ENCODE results near the gene ZFYVE9.

Gene ZFYVE9

DNA sequence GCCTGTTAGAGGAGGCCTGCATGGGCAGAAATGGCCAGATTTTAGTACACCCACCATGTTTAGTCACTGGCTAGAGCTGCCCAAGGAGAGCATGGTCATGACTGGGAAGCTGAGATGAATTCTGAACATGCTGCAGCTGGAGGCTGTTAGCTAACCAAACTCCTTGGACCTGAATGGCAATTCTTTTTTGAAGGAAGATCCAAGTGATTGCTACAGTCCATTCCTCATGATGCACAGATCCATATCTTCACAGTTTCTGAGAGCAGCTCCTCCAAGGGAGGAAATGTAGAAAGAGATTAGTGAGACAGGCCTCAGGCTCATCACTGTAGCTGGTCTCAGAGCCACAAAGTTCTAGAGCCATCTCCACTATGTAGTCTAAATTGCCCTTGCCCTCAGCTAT lies 11.1 kb downstream of the ZFYVE9 start:
- TF ChIP-seq, protein P1, sequence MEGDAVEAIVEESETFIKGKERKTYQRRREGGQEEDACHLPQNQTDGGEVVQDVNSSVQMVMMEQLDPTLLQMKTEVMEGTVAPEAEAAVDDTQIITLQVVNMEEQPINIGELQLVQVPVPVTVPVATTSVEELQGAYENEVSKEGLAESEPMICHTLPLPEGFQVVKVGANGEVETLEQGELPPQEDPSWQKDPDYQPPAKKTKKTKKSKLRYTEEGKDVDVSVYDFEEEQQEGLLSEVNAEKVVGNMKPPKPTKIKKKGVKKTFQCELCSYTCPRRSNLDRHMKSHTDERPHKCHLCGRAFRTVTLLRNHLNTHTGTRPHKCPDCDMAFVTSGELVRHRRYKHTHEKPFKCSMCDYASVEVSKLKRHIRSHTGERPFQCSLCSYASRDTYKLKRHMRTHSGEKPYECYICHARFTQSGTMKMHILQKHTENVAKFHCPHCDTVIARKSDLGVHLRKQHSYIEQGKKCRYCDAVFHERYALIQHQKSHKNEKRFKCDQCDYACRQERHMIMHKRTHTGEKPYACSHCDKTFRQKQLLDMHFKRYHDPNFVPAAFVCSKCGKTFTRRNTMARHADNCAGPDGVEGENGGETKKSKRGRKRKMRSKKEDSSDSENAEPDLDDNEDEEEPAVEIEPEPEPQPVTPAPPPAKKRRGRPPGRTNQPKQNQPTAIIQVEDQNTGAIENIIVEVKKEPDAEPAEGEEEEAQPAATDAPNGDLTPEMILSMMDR (IDR thresholded peaks at IDR 0.05), result no peak
- TF ChIP-seq ZFX (IDR thresholded peaks at IDR 0.05; ENCODE audit: borderline replicate concordance), result no peak
- no peak overlapping the region for H3K27ac ChIP-seq

DNA sequence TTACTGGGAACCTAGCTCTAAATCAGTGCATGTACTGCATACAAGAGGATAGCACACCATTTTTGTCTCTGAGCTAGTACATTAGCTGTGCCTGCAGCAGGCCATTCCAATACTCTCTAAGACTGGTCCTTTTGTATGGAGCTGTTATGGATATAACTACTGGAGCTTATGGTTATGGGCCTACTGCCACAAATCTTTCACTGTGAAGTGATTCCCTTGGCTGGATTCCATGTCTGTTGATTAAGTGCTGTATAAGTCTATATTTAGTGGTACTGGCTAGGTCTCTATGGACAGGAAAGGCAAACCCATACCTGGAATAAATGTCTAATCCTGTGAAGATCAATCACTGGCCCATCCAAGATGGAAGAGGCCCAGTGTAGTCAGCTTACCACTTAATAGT lies 12.0 kb downstream of the ZFYVE9 start:
- no peak for TF ChIP-seq ZFX (IDR thresholded peaks at IDR 0.05; ENCODE audit: borderline replicate concordance)
- TF ChIP-seq, protein P1 (IDR thresholded peaks at IDR 0.05), result no peak
- H3K27ac ChIP-seq, result no peak overlapping the region

DNA sequence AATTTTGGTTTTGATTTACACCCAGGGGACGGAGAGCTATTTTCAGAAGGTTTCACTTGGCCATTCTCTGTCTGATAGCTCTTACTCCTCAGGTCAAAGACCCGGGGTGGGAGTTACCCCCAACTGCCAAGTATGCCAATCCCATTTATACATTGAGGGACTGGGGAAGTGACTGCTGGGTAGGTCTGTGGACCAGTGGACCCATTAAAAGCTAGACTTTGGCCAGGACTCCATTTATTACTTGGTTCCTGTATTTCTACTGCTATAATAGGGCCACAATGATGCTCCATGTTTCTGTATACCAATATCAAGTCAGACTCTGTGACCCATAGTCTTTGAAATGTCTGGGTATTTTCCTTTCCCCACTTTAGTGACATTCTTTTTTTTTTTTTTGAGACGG lies 14.6 kb downstream of the ZFYVE9 start:
- TF ChIP-seq ZFX (IDR thresholded peaks at IDR 0.05; ENCODE audit: borderline replicate concordance), result no peak
- TF ChIP-seq, protein P1 (IDR thresholded peaks at IDR 0.05), result no peak
- H3K27ac ChIP-seq, result no peak overlapping the region

DNA sequence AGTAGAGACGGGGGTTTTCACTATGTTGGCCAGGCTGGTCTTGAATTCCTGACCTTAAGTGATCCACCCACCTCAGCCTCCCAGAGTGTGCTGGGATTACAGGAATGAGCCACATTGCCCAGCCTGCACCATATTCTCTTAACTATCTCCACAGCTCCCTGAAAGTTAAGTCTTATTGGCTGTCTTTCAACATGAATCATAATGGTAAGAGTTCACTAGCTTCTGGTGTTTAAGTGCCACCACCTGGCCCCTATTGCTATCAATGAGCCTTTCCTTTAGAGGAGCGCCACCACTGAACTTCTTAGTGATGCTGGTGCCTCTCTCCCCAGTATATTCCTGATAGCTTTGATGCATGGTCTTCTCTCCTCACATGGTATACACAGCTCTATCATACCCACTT lies 15.7 kb downstream of the ZFYVE9 start:
- TF ChIP-seq, protein P1 (IDR thresholded peaks at IDR 0.05), result no peak

DNA sequence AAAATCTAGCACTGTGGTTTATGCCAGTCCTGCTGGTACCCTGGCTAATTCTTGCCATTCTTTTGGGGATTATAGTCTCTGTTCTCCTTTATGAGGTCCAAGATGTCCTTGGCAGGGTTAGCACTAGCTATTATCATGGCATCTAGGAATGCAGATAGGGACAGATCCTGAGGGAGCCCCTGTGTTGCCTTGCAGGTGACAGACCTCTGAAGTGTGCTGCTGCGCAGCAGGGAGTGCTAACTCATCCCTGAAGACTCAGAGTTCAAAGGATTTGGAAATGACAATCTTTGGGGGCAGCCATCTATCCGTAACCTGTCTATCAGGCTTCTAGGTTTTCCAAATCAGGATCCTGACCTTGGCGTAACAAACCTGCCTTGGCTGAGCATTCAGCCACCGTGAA lies 16.3 kb downstream of the ZFYVE9 start:
- no peak overlapping the region for H3K27ac ChIP-seq
- TF ChIP-seq, protein P1 (IDR thresholded peaks at IDR 0.05), result no peak
- no peak for TF ChIP-seq ZFX (IDR thresholded peaks at IDR 0.05; ENCODE audit: borderline replicate concordance)

More for the DNA sequence above, 15.7 kb downstream of the ZFYVE9 start:
- no peak overlapping the region for H3K27ac ChIP-seq

DNA sequence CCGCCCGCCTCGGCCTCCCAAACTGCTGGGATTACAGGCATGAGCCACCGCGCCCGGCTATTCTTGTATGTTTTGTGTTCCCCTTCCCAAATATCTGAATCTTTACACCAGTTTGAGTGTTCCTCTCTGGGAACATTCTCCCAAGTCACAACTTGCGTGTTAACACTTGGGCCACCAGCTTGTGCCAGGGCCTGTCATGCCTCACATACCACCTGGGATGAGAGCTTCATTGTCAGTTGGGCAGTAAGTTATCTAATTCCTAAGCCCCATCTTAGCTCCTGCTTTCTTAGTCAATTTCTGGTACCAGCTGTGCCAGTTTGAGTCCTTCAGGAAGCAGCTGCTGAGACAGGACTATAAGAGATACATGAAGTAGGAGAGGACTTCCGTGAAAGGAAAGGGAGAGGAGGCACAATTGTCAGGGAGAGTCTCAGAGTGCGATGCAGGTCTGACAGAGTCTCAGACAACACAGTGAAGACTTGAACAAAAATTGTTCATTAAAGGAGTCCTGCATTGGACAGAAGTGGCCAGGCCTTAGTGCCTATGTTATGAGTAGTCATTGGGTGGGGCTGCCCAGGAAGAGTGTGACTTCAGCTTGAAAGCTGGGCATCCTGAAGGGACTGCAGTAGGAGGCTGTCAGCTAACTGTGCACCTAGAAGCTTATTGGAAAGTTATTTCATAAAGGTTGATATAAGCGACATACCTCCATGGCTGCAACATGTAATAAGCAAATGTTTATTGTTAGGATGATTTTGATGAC lies 17.3 kb downstream of the ZFYVE9 start:
- no peak for TF ChIP-seq ZFX (IDR thresholded peaks at IDR 0.05; ENCODE audit: borderline replicate concordance)
- TF ChIP-seq, protein P1 (IDR thresholded peaks at IDR 0.05), result no peak
- no peak overlapping the region for H3K27ac ChIP-seq

DNA sequence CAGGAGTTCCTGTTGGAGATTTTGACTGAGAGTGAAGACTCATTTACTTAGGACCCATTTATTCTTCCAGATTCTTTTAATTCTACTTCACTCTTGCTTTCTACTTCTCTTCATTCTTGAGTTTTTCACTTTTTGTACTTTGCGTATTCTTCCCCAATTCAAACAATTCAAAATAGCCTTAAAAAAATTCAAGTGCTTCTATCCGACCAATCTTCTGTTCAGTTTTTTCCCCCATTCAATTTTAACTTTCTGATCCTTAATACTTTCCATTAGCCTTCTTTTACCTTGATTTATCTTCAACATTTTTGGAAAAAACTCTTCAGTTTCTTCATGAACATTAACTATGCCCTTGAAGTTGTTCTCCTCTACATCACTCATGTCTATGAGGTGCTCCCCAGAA lies 21.1 kb downstream of the ZFYVE9 start:
- TF ChIP-seq, protein P1 (IDR thresholded peaks at IDR 0.05), result no peak
- no peak for TF ChIP-seq ZFX (IDR thresholded peaks at IDR 0.05; ENCODE audit: borderline replicate concordance)
- H3K27ac ChIP-seq, result no peak overlapping the region

Data from 22Rv1 (cell line).